Measurements from ENCODE around the gene FAM167B.

The FAM167B gene

GRCh38 chr1:32223683-32224082, 23.3 kb upstream of the FAM167B start:
- no peak for DNase-seq (ENCODE audit: low read depth)

GRCh38 chr1:32224285-32224684, 22.7 kb upstream of the FAM167B start:
- no peak for DNase-seq (ENCODE audit: low read depth)

- no peak for DNase-seq (ENCODE audit: low read depth)
These were observed 18.3 kb upstream of the FAM167B start for GRCh38 chr1:32228771-32229170.

- no peak for DNase-seq (ENCODE audit: low read depth)
These were observed 15.1 kb upstream of the FAM167B start for GRCh38 chr1:32231843-32232432.

- no peak for DNase-seq (ENCODE audit: low read depth)
These were observed 14.3 kb upstream of the FAM167B start for GRCh38 chr1:32232558-32233304.

- DNase-seq (ENCODE audit: low read depth), result no peak
These were observed 12.2 kb upstream of the FAM167B start for GRCh38 chr1:32234792-32235191.

GRCh38 chr1:32239337-32239736, 7.7 kb upstream of the FAM167B start:
- DNase-seq (ENCODE audit: low read depth), result no peak

GRCh38 chr1:32239790-32240139, 7.3 kb upstream of the FAM167B start:
- DNase-seq (ENCODE audit: low read depth), result no peak

- DNase-seq (ENCODE audit: low read depth), result no peak
These were observed 6.7 kb upstream of the FAM167B start for GRCh38 chr1:32240140-32240951.

GRCh38 chr1:32241001-32241763, 5.8 kb upstream of the FAM167B start:
- DNase-seq (ENCODE audit: low read depth), result no peak

GRCh38 chr1:32242341-32242851, 4.6 kb upstream of the FAM167B start:
- no peak for DNase-seq (ENCODE audit: low read depth)

GRCh38 chr1:32247452-32247851, 430 bp downstream of the FAM167B start:
- no peak for DNase-seq (ENCODE audit: low read depth)

GRCh38 chr1:32247983-32248889, 1.2 kb downstream of the FAM167B start:
- DNase-seq (ENCODE audit: low read depth), result no peak

GRCh38 chr1:32249831-32250525, 3.0 kb downstream of the FAM167B start:
- DNase-seq (ENCODE audit: low read depth), result no peak

- DNase-seq (ENCODE audit: low read depth), result no peak
These were observed 4.1 kb downstream of the FAM167B start, which contains the start of gene LCK for GRCh38 chr1:32250893-32251716. Gene LCK, plus strand, starts transcription at chr1:32251265. Its CDS starts 23,065 bp downstream, at chr1:32274330.

- no peak for DNase-seq (ENCODE audit: low read depth)
These were observed 8.3 kb downstream of the FAM167B start for GRCh38 chr1:32255072-32256071.

- DNase-seq (ENCODE audit: low read depth), result no peak
These were observed 9.6 kb downstream of the FAM167B start for GRCh38 chr1:32256473-32257226.

GRCh38 chr1:32257227-32257508, 10.1 kb downstream of the FAM167B start:
- no peak for DNase-seq (ENCODE audit: low read depth)

Measured in HS-5 (cell line).